ENCODE data around the gene GFRA1. TPM values are rescaled to one million over a fixed set of nuclear protein-coding genes. Genes with fewer than 3 reads are reported as not detected.

GFRA1 gene
- polyA plus RNA-seq, 2 of the 4 experiments (the other 2 are of a cell fraction) = 4.0 to 9.5 TPM

DNA sequence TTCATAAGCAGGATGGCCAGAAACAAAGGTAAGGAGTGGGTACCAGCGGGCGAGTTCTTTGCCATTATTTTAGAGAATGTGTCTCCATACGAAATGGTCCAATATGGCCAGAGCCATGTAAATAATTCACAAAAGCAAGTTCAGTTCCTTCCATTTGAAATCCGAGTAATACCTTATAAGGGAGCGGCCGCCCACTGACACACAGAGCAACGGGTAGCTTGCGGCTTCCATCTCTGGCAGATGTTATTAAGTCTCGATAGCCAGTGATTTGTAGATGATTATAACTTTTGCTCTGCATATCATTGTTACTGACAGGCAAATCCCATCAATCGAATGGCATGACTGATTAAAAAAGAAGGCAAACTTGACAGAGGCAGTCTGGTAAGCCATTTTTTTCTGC, 63.2 kb downstream of the GFRA1 start:
- Histone ChIP-seq H3K4me2 (no peak overlapping the region), H3K4me1 (peaks cover 7% of the 10 kb centered on the region; the same call in 2 of the 3 replicates), H3K4me3 (no peak overlapping the region), H3K9me3 (no peaks in the 10 kb centered on the region), H3K27ac (no peak overlapping the region)
- TF ChIP-seq, protein P1, sequence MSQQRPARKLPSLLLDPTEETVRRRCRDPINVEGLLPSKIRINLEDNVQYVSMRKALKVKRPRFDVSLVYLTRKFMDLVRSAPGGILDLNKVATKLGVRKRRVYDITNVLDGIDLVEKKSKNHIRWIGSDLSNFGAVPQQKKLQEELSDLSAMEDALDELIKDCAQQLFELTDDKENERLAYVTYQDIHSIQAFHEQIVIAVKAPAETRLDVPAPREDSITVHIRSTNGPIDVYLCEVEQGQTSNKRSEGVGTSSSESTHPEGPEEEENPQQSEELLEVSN (IDR thresholded peaks at IDR 0.05; ENCODE audit: borderline replicate concordance, low read depth) = no peak
- TF ChIP-seq CEBPB (IDR thresholded peaks at IDR 0.05) = no peak
- TF ChIP-seq FOXS1 (CRISPR knock-in tag; IDR thresholded peaks at IDR 0.05) = no peak
- TF ChIP-seq CBX8 (IDR thresholded peaks at IDR 0.05) = no peak
- no peak for TF ChIP-seq KDM1A (IDR thresholded peaks at IDR 0.05; ENCODE audit: low read depth)
- TF ChIP-seq ZC3H11A (IDR thresholded peaks at IDR 0.05) = no peak
- TF ChIP-seq SMC3 (IDR thresholded peaks at IDR 0.05) = no peak
- no peak for TF ChIP-seq MYC (IDR thresholded peaks at IDR 0.05; ENCODE audit: borderline replicate concordance, low read length)
- TF ChIP-seq CHD4 (IDR thresholded peaks at IDR 0.05; ENCODE audit: borderline replicate concordance) = no peak
- no peak for TF ChIP-seq NR3C1 (IDR thresholded peaks at IDR 0.05)
- no peak for TF ChIP-seq KDM5A (IDR thresholded peaks at IDR 0.05)
- DNase-seq (ENCODE audit: low read depth in 1 of 2, low spot score in 1 of 2) (no peak), FAIRE-seq (no peak), ATAC-seq (no peak)
- CTCF ChIA-PET = interaction anchor here (1.0 kb wide), 1 partner anchor 8 kb away, joined by 3 read pairs; no protein-coding TSS in a partner anchor
- WGBS (ENCODE audit: missing lambda C conversion rate) = 66% methylated on average over 10 of the region's 10 CpGs
- POLR2A ChIA-PET = no interaction called here

DNA sequence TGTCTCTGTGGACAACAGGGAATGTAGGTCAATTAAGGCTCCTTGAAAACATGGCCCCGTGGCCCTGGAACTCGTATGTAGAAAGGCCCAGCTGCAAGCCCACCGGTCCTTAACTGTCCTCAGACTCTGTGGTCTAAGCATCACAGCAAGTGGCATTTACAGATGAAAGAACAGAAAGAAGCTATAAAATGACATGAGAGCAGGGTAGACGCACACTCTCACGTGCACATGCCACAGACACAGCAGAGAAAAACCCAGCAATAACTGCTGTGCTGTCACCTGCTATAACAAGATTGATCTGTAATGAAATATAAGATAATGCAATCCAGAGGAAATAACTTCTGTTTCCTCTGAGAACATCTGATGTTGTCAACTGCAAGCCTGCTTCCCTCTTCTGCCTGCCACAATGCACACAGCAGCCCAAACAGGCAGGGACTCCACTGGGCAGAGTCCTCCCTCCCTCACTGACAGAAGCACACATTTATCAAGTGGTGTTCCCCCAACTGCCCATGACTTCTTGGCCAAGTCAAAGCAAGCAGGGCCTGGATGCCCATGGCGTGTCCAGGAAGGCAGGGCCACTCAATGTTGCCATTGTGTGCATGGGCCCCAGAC, 63.9 kb downstream of the GFRA1 start:
- peaks cover 7% of the 10 kb centered on the region; the same call in 2 of the 3 replicates for H3K4me1 ChIP-seq
- no peak overlapping the region for H3K4me3 ChIP-seq
- TF ChIP-seq CBX8 (IDR thresholded peaks at IDR 0.05) (no peak), ZFP36 (IDR thresholded peaks at IDR 0.05; ENCODE audit: borderline replicate concordance, partially characterized antibody) (no peak), MYC (IDR thresholded peaks at IDR 0.05; ENCODE audit: borderline replicate concordance, low read length) (no peak), CEBPB (IDR thresholded peaks at IDR 0.05) (no peak), CHD2 (IDR thresholded peaks at IDR 0.05; ENCODE audit: low read length, partially characterized antibody) (no peak), NR3C1 (IDR thresholded peaks at IDR 0.05) (no peak), HDAC2 (IDR thresholded peaks at IDR 0.05) (no peak), POLR2AphosphoS2 (conservative IDR thresholded peaks at IDR 0.05; ENCODE audit: low read length) (no peak), EP300 (IDR thresholded peaks at IDR 0.05) (no peak), HOXA7 (CRISPR knock-in tag; IDR thresholded peaks at IDR 0.05) (no peak), EHMT2 (IDR thresholded peaks at IDR 0.05; ENCODE audit: low read depth) (no peak), NFE2L2 (conservative IDR thresholded peaks at IDR 0.05; ENCODE audit: low read length) (no peak)
- TF ChIP-seq, protein P2, sequence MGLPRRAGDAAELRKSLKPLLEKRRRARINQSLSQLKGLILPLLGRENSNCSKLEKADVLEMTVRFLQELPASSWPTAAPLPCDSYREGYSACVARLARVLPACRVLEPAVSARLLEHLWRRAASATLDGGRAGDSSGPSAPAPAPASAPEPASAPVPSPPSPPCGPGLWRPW (IDR thresholded peaks at IDR 0.05) = no peak
- TF ChIP-seq, protein P1 (IDR thresholded peaks at IDR 0.05; ENCODE audit: borderline replicate concordance, low read depth) = no peak
- DNase-seq (ENCODE audit: low read depth in 1 of 2, low spot score in 1 of 2) = no peak
- no peaks in the 10 kb centered on the region for H3K9me3 ChIP-seq
- ChIA-PET POLR2A (no interaction called here), CTCF (interaction anchor here (0.6 to 1.0 kb wide), 2 partner anchors 9 to 583 kb away, joined by 3 read pairs; no protein-coding TSS in a partner anchor)
- 57% methylated on average over 6 of the region's 6 CpGs for WGBS (ENCODE audit: missing lambda C conversion rate)
- no peak for FAIRE-seq
- H3K4me2 ChIP-seq = no peak overlapping the region
- no peak overlapping the region for H3K27ac ChIP-seq
- no peak for ATAC-seq

DNA sequence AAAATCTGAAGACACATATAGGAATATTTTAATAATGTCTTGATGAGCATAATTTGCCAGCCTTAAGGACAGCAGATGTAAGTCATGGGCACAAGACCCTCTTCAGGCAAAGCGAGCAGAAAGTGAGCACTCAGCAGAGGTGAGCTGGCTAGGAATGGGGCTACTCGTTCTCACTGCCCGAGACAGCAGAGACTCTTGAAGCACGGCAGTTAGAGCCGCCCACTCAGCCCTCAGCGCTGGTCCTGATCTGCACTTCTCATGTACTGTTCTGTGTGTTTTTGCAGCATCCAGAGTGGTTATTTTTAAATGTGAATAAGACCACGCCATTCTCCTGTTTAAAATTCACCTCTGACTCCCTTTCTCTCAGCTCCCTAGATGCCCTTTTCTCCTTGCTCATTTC, 65.3 kb downstream of the GFRA1 start:
- Histone ChIP-seq H3K4me1 (peaks cover 7% of the 10 kb centered on the region; the same call in 2 of the 3 replicates), H3K4me2 (no peak overlapping the region), H3K27ac (no peak overlapping the region), H3K4me3 (no peak overlapping the region), H3K9me3 (no peaks in the 10 kb centered on the region; the same call in 2 of the 3 replicates)
- WGBS (ENCODE audit: missing lambda C conversion rate) = 63% methylated on average over 7 of the region's 7 CpGs
- DNase-seq (ENCODE audit: low read depth in 1 of 2, low spot score in 1 of 2) (no peak), ATAC-seq (no peak), FAIRE-seq (no peak)
- ChIA-PET CTCF (no interaction called here), POLR2A (no interaction called here)
- TF ChIP-seq TP53 (CRISPR knock-in tag; IDR thresholded peaks at IDR 0.05) (no peak), POLR2A (IDR thresholded peaks at IDR 0.05; ENCODE audit: low read length) (no peak), CBX8 (IDR thresholded peaks at IDR 0.05) (no peak), POLR2AphosphoS2 (conservative IDR thresholded peaks at IDR 0.05; ENCODE audit: low read length) (no peak)
- TF ChIP-seq, protein P2 (IDR thresholded peaks at IDR 0.05) = no peak
